Ammon's horn (tissue), 1 donor: Measurements from ENCODE around the gene SMIM28.
A peak's percentile ranks its signal among the peaks of the same experiment; 100 is the strongest.

ENCODE experiments used
- DNase-seq: peaks from one replicate; pipeline ENCODE4 v3.0.0-alpha.2; 2016; ENCODE audit warnings: low spot score

Gene SMIM28

GRCh38 chr6:138374230-138374629, 3.5 kb upstream of the SMIM28 start:
- no peak for DNase-seq

- DNase-seq: no peak
Observed at GRCh38 chr6:138374815-138375214, 2.9 kb upstream of the SMIM28 start.

- no peak for DNase-seq
Observed at GRCh38 chr6:138377042-138377441, 663 bp upstream of the SMIM28 start.

GRCh38 chr6:138378463-138378862, 758 bp downstream of the SMIM28 start:
- DNase-seq: no peak

GRCh38 chr6:138382498-138383265, 5.0 kb downstream of the SMIM28 start:
- no peak for DNase-seq

GRCh38 chr6:138383776-138384175, 6.1 kb downstream of the SMIM28 start:
- no peak for DNase-seq

GRCh38 chr6:138386897-138387296, 9.2 kb downstream of the SMIM28 start:
- DNase-seq: no peak

- no peak for DNase-seq
Observed at GRCh38 chr6:138387577-138388368, 10.1 kb downstream of the SMIM28 start.

- no peak for DNase-seq
Observed at GRCh38 chr6:138389551-138389950, 11.8 kb downstream of the SMIM28 start.

- DNase-seq: no peak
Observed at GRCh38 chr6:138393871-138394783, 16.4 kb downstream of the SMIM28 start.

- no peak for DNase-seq
Observed at GRCh38 chr6:138396709-138397108, 19.0 kb downstream of the SMIM28 start.

GRCh38 chr6:138397128-138398122, 19.7 kb downstream of the SMIM28 start:
- no peak for DNase-seq

GRCh38 chr6:138400326-138400725, 22.6 kb downstream of the SMIM28 start:
- no peak for DNase-seq

GRCh38 chr6:138401960-138402837, 24.5 kb downstream of the SMIM28 start:
- no peak for DNase-seq

GRCh38 chr6:138402838-138403187, 25.1 kb downstream of the SMIM28 start:
- no peak for DNase-seq

GRCh38 chr6:138403324-138403800, 25.7 kb downstream of the SMIM28 start:
- peak; percentile 30 for DNase-seq

GRCh38 chr6:138403801-138404665, 26.3 kb downstream of the SMIM28 start, which contains the start of gene HEBP2:
TSS of gene HEBP2 (plus strand) at chr6:138404223. CDS start at chr6:138404496, 273 bp downstream.
- DNase-seq: peak; percentile 78

GRCh38 chr6:138404666-138405337, 27.1 kb downstream of the SMIM28 start:
- DNase-seq: no peak
